GM12878 (cell line): ENCODE measurements around the gene UBE2C. TPM values are rescaled to one million over a fixed set of nuclear protein-coding genes. Genes with fewer than 3 reads are reported as not detected.

Source experiments
- BHLHE40 ChIP-seq, 2 experiments: fragments of 450-650 bp in 1 of 2; IDR thresholded peaks; 2 replicates each; pipeline ENCODE4 v1.6.1; 2011 to 2017; ENCODE audit warnings: low read depth in 2 of 2, borderline replicate concordance in 1 of 2, improper control_type of control experiment in 1 of 2, low read length in 1 of 2, mild to moderate bottlenecking in 1 of 2
- CREB1 ChIP-seq: IDR thresholded peaks from 2 replicates; pipeline ENCODE4 v1.6.1; 2012; ENCODE audit warnings: low read depth, mild to moderate bottlenecking, inconsistent platforms
- JUND ChIP-seq: IDR thresholded peaks from 2 replicates; pipeline ENCODE4 v1.6.1; 2012; ENCODE audit warnings: low read depth, mild to moderate bottlenecking, low read length, improper control_type of control experiment, moderate library complexity
- MEF2B ChIP-seq: fragments of 450-650 bp; IDR thresholded peaks from 2 replicates; pipeline ENCODE4 v1.6.1; 2018; ENCODE audit warnings: mild to moderate bottlenecking, moderate library complexity; ENCODE audit not compliant: partially characterized antibody, poor library complexity, severe bottlenecking
- RB1 ChIP-seq: fragments of 450-650 bp; formaldehyde crosslinking; IDR thresholded peaks from 2 replicates; pipeline ENCODE4 v1.6.1; 2017; ENCODE audit warnings: mild to moderate bottlenecking, borderline replicate concordance
- SKIL ChIP-seq: fragments of 450-650 bp; IDR thresholded peaks from 2 replicates; pipeline ENCODE4 v1.6.1; 2017; ENCODE audit warnings: mild to moderate bottlenecking, low read depth, inconsistent platforms; ENCODE audit not compliant: poor library complexity, severe bottlenecking
- SMC3 ChIP-seq: IDR thresholded peaks from 2 replicates; pipeline ENCODE4 v1.6.1; 2011; ENCODE audit warnings: low read length, improper control_type of control experiment, borderline replicate concordance
- ZNF622 ChIP-seq: fragments of 450-650 bp; IDR thresholded peaks from 2 replicates; pipeline ENCODE4 v1.6.1; 2017; ENCODE audit warnings: mild to moderate bottlenecking, inconsistent platforms
- polyA plus RNA-seq, 11 experiments: library from polyadenylated mRNA; depleted of rRNA in 4 of 11; unstranded in 6 of 11; stranded (reverse) in 5 of 11; fragments of >200 nt; fragmentation: Nextera tagmentation in 4 of 11; fragmentation: Illumina TruSeq in 1 of 11; extraction: Ambion mirVana in 4 of 11; extraction: Trizol in 1 of 11; gene quantifications; 1 replicate in 1 of 11; 2 replicates in 10 of 11; pipeline versions ENCODE4 v1.2.1 to v1.2.3, GENCODE V29; 2011 to 2016; ENCODE audit warnings: inconsistent platforms in 2 of 11, missing spikeins in 2 of 11, low read depth in 1 of 11
- total RNA-seq, 4 experiments: library from RNA; depleted of rRNA in 3 of 4; stranded (reverse); fragments of >200 nt in 3 of 4; fragmentation: Illumina TruSeq in 1 of 4; extraction: Trizol in 1 of 4; gene quantifications; 2 replicates each; pipeline versions ENCODE4 v1.2.1 to v1.2.3, GENCODE V29; 2013 to 2021
- TF ChIP-seq, protein P1 (sequence below), 3 experiments: IDR thresholded peaks in 2 of 3; conservative IDR thresholded peaks in 1 of 3; 2 replicates each; pipeline ENCODE4 v1.5.1; 2011; ENCODE audit warnings: low read depth in 3 of 3, low read length in 3 of 3, mild to moderate bottlenecking in 3 of 3, control low read depth in 2 of 3, moderate library complexity in 2 of 3, inconsistent platforms in 1 of 3, mixed read lengths in 1 of 3; ENCODE audit not compliant: control insufficient read depth in 2 of 3, insufficient read depth in 1 of 3; ENCODE audit errors: extremely low read depth in 1 of 3
- TF ChIP-seq, protein P2 (sequence below): fragments of 450-650 bp; IDR thresholded peaks from 2 replicates; pipeline ENCODE4 v1.6.1; 2017; ENCODE audit warnings: mild to moderate bottlenecking

Gene UBE2C
- total and polyA plus RNA-seq, 10 of the 15 experiments (the other 5 are each of a cell fraction or from before 2014, with no cell fraction given), result 86.2 to 412 (median 176) TPM

- TF ChIP-seq, protein P1, sequence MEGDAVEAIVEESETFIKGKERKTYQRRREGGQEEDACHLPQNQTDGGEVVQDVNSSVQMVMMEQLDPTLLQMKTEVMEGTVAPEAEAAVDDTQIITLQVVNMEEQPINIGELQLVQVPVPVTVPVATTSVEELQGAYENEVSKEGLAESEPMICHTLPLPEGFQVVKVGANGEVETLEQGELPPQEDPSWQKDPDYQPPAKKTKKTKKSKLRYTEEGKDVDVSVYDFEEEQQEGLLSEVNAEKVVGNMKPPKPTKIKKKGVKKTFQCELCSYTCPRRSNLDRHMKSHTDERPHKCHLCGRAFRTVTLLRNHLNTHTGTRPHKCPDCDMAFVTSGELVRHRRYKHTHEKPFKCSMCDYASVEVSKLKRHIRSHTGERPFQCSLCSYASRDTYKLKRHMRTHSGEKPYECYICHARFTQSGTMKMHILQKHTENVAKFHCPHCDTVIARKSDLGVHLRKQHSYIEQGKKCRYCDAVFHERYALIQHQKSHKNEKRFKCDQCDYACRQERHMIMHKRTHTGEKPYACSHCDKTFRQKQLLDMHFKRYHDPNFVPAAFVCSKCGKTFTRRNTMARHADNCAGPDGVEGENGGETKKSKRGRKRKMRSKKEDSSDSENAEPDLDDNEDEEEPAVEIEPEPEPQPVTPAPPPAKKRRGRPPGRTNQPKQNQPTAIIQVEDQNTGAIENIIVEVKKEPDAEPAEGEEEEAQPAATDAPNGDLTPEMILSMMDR (IDR thresholded peaks at IDR 0.05 in 2 of 3, conservative IDR thresholded peaks at IDR 0.05 in 1 of 3; ENCODE audit: control insufficient read depth in 2 of 3, extremely low read depth in 1 of 3, insufficient read depth in 1 of 3, low read depth in 3 of 3, low read length in 3 of 3), result no peak
- no peak for TF ChIP-seq BHLHE40 (IDR thresholded peaks at IDR 0.05; ENCODE audit: borderline replicate concordance in 1 of 2, low read depth in 2 of 2, low read length in 1 of 2)
- no peak for TF ChIP-seq JUND
- no peak for TF ChIP-seq SKIL
- TF ChIP-seq, protein P2, sequence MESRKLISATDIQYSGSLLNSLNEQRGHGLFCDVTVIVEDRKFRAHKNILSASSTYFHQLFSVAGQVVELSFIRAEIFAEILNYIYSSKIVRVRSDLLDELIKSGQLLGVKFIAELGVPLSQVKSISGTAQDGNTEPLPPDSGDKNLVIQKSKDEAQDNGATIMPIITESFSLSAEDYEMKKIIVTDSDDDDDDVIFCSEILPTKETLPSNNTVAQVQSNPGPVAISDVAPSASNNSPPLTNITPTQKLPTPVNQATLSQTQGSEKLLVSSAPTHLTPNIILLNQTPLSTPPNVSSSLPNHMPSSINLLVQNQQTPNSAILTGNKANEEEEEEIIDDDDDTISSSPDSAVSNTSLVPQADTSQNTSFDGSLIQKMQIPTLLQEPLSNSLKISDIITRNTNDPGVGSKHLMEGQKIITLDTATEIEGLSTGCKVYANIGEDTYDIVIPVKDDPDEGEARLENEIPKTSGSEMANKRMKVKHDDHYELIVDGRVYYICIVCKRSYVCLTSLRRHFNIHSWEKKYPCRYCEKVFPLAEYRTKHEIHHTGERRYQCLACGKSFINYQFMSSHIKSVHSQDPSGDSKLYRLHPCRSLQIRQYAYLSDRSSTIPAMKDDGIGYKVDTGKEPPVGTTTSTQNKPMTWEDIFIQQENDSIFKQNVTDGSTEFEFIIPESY, result no peak
- TF ChIP-seq ZNF622, result no peak
- TF ChIP-seq CREB1, result no peak
- TF ChIP-seq RB1, result no peak
- no peak for TF ChIP-seq MEF2B
- no peak for TF ChIP-seq SMC3
These were observed 20.2 kb downstream of the UBE2C start (continued) for GRCh38 chr20:45832619-45833018.
